ENCODE measurements around the gene PXDN. TPM values are rescaled to one million over a fixed set of nuclear protein-coding genes. Genes with fewer than 3 reads are reported as not detected.
A peak's percentile ranks its signal among the peaks of the same experiment; 100 is the strongest.
"Not testable (repeated sequence)": the region's sequence is repeated elsewhere in the genome, so short reads cannot be mapped to it uniquely, and the experiment has no call there.

The PXDN gene
- total and polyA plus RNA-seq, 8 donors, result 2.0 to 21.1 (median 4.2) TPM

- Histone ChIP-seq H3K9me3 (no peaks in the 10 kb centered on the region), H3K27me3 (no peaks in the 10 kb centered on the region), H3K27ac (no peak overlapping the region), H3K4me1 (no peaks in the 10 kb centered on the region), H3K4me3 (no peak overlapping the region), H3K36me3 (no peaks in the 10 kb centered on the region)
- 79 to 80% methylated on average over 33 of the region's 33 CpGs for WGBS, 2 donors
- no peak for ATAC-seq
- FAIRE-seq, result no peak
- intact Hi-C loops (cut with DNase I), result no loop called here
- DNase-seq, result peak in 1 of 6 donors; percentile 56
- no peak for TF ChIP-seq CTCF (IDR thresholded peaks at IDR 0.05)
These were observed 63.9 kb downstream of the PXDN start for GRCh38 chr2:1680222-1681016.

GRCh38 chr2:1679488-1680039, 64.8 kb downstream of the PXDN start:
- DNase-seq; H3K27me3 ChIP-seq; H3K9me3 ChIP-seq; H3K4me1 ChIP-seq; H3K36me3 ChIP-seq; intact Hi-C loops (cut with DNase I); H3K4me3 ChIP-seq; H3K27ac ChIP-seq; ATAC-seq: not testable (repeated sequence)
- WGBS, 2 donors, result 84 to 85% methylated on average over 11 of the region's 11 CpGs
- FAIRE-seq, result peak; percentile 43

GRCh38 chr2:1679065-1679464, 65.2 kb downstream of the PXDN start:
- WGBS, 2 donors, result 84 to 95% methylated on average over 7 of the region's 7 CpGs
- DNase-seq; H3K4me1 ChIP-seq; H3K4me3 ChIP-seq; ATAC-seq; H3K27ac ChIP-seq; H3K9me3 ChIP-seq; intact Hi-C loops (cut with DNase I); FAIRE-seq; H3K27me3 ChIP-seq; H3K36me3 ChIP-seq: not testable (repeated sequence)

GRCh38 chr2:1678609-1679008, 65.7 kb downstream of the PXDN start:
- ATAC-seq, result no peak
- H3K27ac ChIP-seq, result no peak overlapping the region
- no peaks in the 10 kb centered on the region for H3K9me3 ChIP-seq
- no peak for FAIRE-seq
- 81 to 91% methylated on average over 14 of the region's 14 CpGs for WGBS, 2 donors
- H3K27me3 ChIP-seq, result no peaks in the 10 kb centered on the region
- no peak for TF ChIP-seq CTCF (IDR thresholded peaks at IDR 0.05)
- no peaks in the 10 kb centered on the region for H3K4me1 ChIP-seq
- H3K4me3 ChIP-seq, result no peak overlapping the region
- DNase-seq, result no peak
- H3K36me3 ChIP-seq, result no peaks in the 10 kb centered on the region
- intact Hi-C loops (cut with DNase I), result no loop called here

GRCh38 chr2:1677821-1678165, 66.5 kb downstream of the PXDN start:
- WGBS, 2 donors, result 84 to 91% methylated on average over 12 of the region's 12 CpGs
- no peak for TF ChIP-seq CTCF (IDR thresholded peaks at IDR 0.05)
- no peak overlapping the region for H3K27ac ChIP-seq
- no peaks in the 10 kb centered on the region for H3K9me3 ChIP-seq
- ATAC-seq (no peak), DNase-seq (no peak), FAIRE-seq (no peak)
- no peak overlapping the region for H3K4me3 ChIP-seq
- H3K4me1 ChIP-seq, result no peaks in the 10 kb centered on the region
- H3K27me3 ChIP-seq, result no peaks in the 10 kb centered on the region
- intact Hi-C loops (cut with DNase I), result no loop called here
- no peaks in the 10 kb centered on the region for H3K36me3 ChIP-seq
